GM10248 (cell line): ENCODE results near the gene PRDX4.

Experiments
- CTCF ChIA-PET: fragments of 300-600 bp; sonication (Branson Sonifier 250); formaldehyde crosslinking; extraction: SDS; loops from one replicate; lab custom pipeline; 2021; ENCODE audit warnings: antibody characterized with exemption; lab: Yijun Ruan, JAX
- POLR2A ChIA-PET: fragments of 350-650 bp; sonication (Branson Sonifier 250); formaldehyde crosslinking; extraction: SDS; loops from one replicate; lab custom pipeline; 2020; ENCODE audit warnings: antibody characterized with exemption; lab: Yijun Ruan, JAX
- DNase-seq: peaks from one replicate; pipeline ENCODE4 v3.0.0; 2012; ENCODE audit errors: extremely low spot score
- TF ChIP-seq, protein P1 (sequence below): IDR thresholded peaks from 2 replicates; pipeline ENCODE4 v1.5.1; 2012; ENCODE audit warnings: mild to moderate bottlenecking, low read depth; ENCODE audit errors: extremely low read depth, missing control alignments, control extremely low read depth

PRDX4 gene

DNA sequence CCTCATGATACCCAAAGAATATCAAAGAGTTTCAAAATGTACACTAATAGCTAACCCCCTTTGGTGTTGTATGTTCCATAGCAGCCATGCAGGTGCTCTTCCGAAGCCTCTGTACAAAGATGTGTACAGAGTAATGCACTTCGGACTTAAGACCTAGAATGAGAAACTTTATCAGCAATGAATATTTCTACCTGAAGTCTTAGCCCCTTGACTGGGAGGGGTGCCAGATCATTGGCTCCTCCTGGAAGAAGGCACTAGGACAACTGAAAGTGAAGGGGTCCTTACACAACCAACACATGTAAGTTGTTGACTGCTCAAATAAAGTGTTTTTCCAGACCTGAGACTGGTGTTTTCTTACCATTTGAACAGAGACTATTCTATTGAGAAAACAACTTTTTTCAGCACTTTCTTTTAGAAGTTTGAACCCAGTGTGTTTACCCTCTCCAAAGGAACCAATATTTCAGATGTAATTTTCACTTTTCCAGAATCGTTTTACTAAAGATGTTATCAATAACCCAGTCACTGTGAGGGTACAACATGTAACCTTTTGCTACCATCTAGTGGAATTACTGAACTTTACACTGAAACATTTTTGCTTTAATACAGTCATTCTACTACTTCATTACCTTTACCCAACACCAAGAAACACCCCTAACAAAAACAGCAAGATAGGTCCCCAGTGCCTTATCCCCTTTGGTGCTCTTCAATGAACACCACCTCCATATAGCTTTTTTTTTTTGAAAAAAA lies 33.3 kb upstream of the PRDX4 start:
- no peak for DNase-seq
- CTCF ChIA-PET, result no interaction called here
- TF ChIP-seq, protein P1, sequence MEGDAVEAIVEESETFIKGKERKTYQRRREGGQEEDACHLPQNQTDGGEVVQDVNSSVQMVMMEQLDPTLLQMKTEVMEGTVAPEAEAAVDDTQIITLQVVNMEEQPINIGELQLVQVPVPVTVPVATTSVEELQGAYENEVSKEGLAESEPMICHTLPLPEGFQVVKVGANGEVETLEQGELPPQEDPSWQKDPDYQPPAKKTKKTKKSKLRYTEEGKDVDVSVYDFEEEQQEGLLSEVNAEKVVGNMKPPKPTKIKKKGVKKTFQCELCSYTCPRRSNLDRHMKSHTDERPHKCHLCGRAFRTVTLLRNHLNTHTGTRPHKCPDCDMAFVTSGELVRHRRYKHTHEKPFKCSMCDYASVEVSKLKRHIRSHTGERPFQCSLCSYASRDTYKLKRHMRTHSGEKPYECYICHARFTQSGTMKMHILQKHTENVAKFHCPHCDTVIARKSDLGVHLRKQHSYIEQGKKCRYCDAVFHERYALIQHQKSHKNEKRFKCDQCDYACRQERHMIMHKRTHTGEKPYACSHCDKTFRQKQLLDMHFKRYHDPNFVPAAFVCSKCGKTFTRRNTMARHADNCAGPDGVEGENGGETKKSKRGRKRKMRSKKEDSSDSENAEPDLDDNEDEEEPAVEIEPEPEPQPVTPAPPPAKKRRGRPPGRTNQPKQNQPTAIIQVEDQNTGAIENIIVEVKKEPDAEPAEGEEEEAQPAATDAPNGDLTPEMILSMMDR, result no peak
- POLR2A ChIA-PET, result no interaction called here

GRCh38 chrX:23637187-23637586 lies 30.1 kb upstream of the PRDX4 start:
- DNase-seq, result peak; percentile 22
- CTCF ChIA-PET, result no interaction called here
- TF ChIP-seq, protein P1, result no peak
- POLR2A ChIA-PET, result no interaction called here

DNA sequence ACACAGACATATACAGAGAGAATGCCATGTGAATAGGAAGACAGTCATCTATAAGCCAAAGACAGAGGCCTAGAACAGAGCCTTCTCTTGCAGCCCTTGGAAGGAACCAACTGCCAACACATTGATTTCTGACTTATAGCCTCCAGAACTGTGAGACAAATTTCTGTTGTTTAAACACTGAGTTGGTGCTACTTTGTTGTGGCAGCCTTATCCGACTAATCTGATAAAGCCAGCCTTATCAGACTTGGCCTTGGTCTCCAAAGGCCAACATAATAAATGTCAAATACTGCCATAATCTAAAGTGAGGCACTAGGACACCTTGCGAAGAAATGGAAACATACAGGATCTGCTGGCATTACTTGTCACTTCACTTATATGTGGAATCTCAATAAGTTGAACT lies 24.3 kb upstream of the PRDX4 start:
- TF ChIP-seq, protein P1, result no peak
- ChIA-PET POLR2A (no interaction called here), CTCF (no interaction called here)
- DNase-seq, result no peak

GRCh38 chrX:23644744-23645143 lies 22.5 kb upstream of the PRDX4 start:
- POLR2A ChIA-PET, result no interaction called here
- TF ChIP-seq, protein P1, result no peak

DNA sequence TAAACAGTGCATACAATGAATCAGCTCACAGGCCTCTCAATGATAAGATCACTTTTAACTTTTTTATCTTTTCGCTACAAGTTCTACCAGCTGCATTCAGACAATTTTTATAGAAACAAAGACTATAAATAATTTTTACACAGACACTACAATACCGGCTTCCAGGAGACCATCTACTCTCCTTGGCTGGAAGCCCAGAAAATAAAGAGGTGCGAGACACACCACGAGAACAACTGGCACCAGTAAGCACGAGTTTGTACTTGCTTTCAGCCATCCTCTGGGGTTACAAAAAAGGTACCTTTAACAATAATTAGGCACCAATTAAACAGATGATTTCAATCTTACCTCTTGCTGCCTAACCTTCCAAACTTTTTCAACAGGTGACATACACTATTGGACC lies 11.2 kb upstream of the PRDX4 start:
- TF ChIP-seq, protein P1, result no peak
- CTCF ChIA-PET, result no interaction called here
- POLR2A ChIA-PET, result no interaction called here
- no peak for DNase-seq

More at GRCh38 chrX:23644744-23645143, 22.5 kb upstream of the PRDX4 start:
- no peak for DNase-seq
- CTCF ChIA-PET, result no interaction called here

- no peak for DNase-seq
- ChIA-PET CTCF (no interaction called here), POLR2A (no interaction called here)
- TF ChIP-seq, protein P1, result no peak
Measured at GRCh38 chrX:23656684-23657083, 10.6 kb upstream of the PRDX4 start.
